ENCODE results near the gene ARL15.

GRCh38 chr5:53882006-53882675 is 428.2 kb downstream of the ARL15 start:
- no peak for TF ChIP-seq POLR2A (IDR thresholded peaks at IDR 0.05; ENCODE audit: low read depth, low read length)
- no peak for TF ChIP-seq TAF1 (IDR thresholded peaks at IDR 0.05; ENCODE audit: low read depth, low read length)

All from GM12891 (cell line).